GM19025 (cell line): ENCODE data around the gene SPRED2.

Experiments used
- ATAC-seq: cut with Tn5 transposase; IDR thresholded peaks from one replicate; pipeline ENCODE4 v1.9.1; 2021; ENCODE audit warnings: mild to moderate bottlenecking, low read depth, moderate library complexity; ENCODE audit not compliant: unreplicated experiment

The SPRED2 gene

DNA sequence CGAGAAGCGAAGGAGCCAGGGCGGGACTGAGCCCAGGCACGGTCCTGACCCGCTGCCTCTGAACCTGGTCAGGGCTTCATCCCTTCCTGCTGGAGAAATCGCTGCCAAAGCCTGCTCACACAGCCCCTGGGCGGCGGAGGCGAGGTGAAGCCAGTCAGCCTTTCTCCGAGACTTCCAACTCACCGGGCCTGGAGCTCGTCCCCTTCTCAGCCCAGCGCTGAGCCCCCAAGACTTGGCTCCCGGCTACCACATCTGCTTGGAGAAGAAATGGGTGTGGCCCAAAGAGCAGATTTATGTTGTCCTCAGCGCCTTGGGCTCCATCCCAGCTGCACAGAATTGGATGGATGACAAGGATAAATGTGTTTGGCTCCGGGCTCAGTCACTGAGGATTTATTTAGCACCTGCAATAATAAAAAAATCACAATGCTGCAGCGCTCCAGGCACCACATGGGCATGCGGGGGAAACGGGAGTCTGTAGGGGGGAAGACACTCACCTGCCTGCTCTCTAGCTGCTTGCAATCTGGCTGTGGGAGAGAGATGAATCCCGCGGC lies 139.9 kb downstream of the SPRED2 start:
- no peak for ATAC-seq

DNA sequence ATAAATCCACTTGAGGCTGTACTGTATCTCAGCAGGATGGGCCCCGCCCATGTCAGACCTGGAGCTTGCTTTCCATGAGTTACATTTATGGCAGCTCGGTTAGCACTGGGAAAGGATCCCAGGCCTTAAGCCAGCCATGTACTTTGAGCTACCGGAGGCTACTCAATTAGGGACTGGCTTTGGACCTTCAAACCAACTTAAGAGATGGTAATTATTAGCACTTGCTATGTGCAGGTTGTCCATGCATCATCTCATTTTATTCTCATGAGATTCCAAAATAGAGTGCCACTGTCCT lies 140.3 kb downstream of the SPRED2 start:
- ATAC-seq = no peak

DNA sequence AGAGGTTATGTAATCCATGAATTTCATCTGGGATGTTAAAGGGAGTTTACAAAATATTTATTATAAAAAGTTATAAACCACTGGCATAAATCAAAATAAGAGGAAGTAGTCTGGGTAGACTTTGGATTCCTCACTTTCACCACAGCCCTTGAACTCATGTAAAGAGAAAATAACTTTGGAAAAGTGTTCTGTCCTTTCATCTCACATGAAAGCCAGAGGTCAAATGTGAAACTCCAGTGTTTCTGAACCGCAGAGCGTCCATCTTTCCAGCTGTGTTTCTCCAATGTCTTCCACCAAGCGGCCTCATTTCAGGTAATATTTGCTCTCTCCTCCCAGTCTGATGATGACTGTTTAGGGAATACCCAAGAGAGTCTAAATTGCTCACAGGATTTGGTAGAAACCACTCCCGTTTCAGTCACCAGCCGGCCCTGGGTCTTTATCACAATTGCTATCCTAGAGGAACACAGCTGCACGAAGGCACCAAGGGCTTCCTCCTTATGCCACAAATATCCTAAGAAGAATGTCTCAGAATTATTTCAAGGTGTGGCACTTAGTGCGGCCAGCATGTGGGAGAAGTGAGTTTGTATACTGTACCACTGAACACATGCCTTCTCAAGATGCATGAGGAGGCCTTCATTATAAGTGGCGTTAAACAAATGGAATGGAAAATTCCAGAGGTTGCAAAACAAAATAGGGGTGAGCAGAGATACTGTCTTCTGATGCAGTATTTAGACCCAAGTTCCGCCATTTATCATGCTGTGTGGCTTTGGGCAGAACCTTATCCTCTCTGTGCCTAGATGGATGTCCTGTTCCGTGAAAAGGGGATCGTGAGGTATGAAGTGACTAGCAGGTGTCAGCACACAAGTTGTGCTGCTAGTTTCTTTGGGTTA lies 140.9 kb downstream of the SPRED2 start:
- no peak for ATAC-seq

DNA sequence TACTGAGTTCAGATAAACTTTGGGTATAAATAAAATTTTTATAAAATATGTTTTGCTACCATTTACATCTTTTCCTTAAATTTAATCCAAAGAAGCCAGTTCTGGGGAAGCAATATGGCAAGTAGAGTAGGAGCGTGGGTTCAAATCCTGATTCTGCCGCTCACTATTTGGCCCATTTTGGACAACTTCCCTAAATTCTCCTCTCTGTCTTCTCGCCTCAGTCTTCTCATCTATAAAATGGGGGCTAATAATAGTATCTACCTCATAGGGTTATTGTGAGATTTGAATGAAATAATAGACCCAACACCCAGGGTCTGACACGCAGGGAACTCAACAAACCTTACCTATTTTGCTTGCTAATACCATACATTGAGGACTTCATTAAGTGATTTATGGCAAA lies 145.0 kb downstream of the SPRED2 start:
- no peak for ATAC-seq

DNA sequence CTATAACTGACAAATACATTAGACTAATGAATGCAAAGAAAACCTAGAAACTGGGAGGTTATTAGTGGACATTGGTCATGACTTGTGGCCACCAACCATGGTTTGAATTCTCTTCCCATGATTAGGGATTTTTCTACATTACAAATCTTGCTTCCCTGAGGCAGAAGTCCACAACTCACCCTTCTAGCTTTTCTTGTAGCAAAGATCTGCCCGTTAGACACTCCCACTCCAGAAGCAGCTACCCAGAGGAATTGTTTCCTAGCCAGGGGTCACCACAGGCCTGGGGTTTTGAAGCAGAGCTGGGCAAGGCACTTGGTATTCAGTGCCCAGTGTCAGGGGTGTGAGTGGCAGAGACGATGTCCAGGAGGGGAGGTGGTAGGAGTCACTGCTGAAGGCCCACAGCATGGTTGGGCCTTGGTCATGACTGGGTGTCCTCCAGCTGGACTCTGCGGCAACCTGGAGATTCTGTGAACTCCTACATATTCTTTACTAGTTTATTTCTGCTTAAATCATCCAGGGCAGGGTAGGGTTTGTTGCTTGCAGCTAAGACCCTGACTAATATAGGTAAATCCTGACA lies 149.8 kb downstream of the SPRED2 start:
- ATAC-seq = no peak

DNA sequence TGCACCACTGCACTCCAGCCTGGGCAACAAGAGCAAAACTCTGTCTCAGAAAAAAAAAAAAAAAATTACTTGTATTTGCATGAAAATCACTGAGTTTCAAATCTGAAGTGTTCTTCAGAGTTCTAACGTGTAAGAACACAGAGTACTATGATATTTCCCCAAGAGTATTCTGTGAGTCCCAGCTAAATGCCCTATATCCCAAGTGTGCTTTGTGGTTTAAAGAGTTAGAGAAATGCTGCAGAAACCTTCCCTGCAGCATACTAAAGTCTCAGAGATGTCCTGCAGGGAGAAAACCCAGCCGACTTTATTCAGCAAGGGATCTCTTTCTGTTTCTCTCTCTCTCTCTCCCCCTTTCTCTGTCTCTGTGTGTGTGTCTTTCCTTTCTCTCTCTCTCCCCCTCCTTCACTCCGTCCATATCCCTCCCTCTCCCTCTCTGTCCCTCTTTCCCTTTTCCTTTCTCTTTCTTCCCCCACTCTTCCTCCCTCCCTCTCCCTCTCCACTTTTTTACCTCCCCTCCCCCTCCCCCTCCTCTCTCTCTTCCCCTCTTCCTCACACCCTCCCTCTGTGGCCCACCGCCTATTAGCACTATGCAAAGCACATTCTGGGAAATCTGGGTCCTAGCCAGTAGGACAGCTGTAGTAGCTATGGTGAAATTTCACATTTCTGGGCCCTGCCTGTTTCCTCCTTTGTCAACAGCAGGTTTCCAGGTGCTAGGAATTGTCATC lies 150.6 kb downstream of the SPRED2 start:
- no peak for ATAC-seq

DNA sequence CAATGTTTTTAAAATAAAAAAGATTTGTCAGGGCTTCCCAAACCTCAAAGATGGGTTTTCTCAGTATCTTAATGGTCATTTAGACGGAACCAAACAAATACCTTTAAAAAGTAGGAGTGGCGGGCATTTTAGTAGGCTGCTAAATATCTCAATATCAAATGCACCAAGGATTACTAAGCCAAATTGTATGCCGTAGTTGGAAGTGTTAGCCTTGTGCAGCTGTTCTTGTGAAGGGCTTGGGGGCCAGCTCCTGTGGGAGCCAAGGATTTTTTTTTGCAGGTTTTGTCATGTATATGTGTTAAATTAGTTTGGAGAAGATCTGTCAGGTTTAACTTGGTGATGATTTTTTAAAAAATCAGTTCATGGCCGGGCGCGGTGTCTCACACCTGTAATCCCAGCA lies 152.6 kb downstream of the SPRED2 start:
- ATAC-seq = no peak

DNA sequence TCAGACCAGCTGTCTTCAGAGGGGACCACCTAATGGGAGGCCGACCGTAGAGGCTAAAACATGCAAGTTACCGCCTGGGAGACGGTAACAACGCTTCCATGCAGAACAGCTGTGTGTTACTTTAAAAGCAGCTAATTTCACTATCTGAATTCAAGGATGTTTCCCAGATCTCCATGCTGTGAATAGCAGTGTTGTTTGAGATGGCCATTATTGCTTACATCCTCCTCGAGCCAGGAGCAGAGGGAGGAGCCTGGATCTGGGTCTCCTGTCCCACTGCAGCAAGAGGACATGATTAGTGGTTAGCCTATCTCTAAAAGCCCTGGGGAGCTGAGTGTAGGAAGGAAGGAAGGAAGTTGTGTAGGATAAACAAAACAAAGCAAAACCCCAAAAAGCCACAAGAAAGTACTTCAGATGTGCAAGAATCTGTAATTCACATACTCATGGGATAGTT lies 153.8 kb downstream of the SPRED2 start:
- no peak for ATAC-seq

DNA sequence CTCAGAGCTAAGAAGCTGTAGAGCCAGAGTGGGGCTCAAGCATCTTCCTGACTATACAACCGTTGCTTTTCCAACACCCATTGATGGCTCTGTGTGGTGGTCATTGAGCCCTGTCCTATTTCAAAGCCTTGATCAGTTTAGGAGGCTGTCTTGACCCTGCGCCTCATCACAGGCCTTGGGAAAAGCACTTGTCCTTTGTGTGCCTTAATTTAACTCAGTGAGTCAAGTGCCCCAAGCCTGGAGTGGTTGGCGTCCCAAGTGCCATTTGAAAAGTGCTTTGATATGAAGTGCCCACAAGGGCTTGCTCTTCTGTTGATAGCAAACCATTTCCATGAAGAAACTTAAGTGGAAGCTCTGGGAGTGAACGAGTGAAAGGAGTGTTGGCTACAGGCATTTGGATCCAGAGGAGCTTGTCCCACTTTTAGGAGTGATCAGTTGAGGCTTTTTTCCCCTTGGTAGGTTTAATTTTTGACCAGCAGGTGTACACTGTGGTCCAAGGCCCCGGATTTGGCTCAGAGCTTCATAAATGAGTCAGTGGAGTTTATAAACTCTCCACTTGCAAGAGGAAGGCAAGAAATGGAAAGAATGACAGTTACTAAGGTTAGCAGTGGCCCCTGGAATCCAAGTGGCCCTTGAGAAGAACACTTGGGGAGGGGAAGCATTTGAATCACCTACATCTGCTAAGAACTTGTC lies 154.5 kb downstream of the SPRED2 start:
- no peak for ATAC-seq

DNA sequence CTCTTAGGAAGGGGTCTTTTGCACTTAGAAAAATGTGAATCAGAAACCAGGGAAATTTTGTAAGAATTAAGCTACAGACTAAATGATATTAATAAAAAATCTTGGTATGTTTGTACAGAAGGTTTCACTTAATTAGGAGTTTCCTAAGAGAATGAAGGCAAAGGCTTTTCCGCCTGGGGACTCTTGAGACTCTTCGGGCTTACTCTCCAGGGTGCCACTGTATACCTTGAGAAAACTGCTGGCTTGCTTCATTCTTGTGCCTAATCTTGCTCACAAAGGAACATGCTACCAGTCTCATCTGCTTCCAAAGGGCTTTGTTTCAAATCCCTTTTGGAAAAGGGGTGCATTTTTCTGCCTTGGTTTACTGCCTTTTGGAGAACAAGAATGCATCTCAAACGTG lies 155.3 kb downstream of the SPRED2 start:
- ATAC-seq = no peak

DNA sequence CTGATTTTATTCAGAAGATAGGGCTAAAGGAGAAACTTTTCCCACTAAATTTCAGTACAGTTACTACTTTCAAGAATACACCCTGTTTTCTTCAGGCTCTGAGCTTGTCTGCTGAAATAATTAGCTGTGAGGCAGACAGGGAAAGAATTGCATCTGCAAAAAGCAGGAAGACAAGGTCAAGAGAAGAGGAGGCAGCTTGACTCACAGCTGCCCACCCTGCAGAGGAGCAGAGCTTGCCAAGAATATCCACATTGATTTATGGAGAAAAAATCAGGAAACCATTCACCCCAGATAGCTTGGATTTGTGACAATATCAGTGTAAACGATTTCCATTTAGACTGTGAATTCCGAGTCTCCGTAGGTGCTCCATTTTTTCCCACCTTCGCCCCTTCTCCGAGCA lies 155.8 kb downstream of the SPRED2 start:
- no peak for ATAC-seq

DNA sequence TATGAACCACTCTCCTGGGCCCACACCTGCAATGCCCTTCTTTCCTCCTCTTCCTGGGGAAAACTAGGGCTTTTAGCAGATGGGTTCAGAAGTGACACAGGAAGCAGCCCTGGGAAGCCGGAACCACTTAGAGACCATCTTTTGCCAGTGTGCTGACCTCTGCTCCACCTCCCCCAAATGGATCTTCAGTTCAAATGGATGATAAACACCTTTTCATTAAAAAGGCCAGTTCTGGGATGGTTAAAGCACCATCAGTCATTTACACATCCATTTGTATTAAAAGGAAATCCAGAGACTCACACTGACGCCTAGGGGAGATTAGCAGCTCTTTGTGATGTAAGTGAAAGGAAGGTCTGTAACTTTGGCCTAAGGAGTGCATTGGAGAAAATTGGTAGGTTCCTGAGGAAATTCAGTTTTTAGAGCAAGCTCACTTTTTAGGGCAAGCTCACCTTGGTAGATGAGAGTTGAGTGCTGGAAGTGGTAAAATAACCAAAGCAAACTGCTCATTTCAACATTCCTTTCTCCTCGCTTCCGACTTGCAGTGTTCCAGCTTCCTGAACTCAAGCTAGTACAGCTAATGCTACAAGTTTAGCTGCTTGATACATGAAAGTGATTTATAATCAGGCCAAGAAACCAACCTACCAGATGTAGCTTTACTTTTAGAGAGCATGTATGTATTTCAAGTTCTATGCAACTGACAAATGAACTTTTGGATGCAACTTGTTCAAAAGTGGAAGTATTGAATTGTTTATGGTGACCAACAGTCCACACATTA lies 157.1 kb downstream of the SPRED2 start:
- ATAC-seq = no peak

DNA sequence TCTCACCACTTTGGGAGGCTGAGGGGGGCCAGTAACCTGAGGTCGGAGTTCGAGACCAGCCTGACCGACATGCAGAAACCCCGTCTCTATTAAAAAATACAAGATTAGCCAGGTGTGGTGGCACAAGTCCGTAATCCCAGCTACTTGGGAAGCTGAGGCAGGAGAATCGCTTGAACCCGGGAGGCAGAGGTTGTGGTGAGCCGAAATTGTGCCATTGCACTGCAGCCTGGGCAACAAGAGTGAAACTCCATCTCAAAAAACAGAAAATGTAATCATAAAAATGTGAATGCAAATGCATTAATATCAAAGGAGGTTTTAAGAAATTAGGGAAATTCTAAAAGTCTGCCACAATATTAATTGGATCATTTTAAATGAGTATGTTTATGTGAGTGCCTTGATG lies 159.1 kb downstream of the SPRED2 start:
- no peak for ATAC-seq

DNA sequence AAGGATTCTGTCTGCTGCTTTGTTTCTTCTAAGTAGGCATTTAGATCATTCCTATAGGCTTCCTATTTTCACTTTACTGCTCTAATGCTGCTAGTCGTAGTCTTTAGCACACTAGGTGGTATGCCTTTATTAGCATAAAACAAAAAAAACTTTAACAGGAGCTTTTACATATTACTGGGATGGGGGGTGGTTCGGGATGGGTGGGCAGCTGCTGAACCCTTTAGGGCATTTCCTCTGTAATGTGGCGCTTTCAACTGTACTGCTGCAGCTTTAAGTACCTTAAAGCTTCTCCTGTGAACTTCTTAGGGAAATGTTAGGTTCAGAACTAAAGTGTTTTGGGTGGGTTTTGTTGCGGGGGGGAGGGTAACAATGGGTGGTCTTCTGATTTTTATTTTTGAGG lies 163.4 kb downstream of the SPRED2 start:
- ATAC-seq = no peak

DNA sequence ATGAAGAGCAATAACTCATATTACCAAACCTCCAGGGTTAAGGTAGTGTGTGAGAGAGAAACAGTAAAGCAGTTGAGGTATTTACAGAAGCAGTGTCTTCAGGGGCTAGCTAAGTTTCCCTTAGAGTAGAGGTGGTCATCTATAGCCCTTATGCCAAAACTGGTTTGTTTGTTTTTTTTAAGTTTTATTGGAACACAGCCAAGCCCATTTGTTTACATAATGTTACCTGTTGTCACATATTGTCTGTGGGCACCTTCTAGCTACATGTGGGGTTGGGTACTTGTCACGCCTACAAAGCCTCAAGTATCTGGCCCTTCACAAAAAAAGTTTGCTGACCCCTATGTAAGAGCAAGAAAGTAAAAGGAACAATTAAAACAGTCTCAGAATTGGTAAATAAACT lies 165.4 kb downstream of the SPRED2 start:
- ATAC-seq = no peak

DNA sequence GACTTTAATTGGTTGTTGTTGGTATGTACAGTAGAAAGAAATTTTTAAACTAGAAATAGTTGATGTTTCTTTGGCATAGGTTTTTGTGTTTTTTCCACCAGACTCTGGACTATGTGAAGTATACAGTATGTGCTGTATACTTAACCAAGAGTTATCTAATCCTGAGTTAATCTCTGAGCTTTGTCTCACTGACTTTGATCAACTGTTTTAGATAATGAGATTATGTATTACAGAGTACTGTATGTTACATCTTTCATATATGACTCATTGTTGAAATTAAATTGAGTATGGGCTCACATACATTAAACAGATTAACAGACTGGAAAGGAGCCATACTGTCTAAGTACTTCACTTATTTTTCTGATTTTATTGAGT lies 166.7 kb downstream of the SPRED2 start:
- ATAC-seq = no peak

DNA sequence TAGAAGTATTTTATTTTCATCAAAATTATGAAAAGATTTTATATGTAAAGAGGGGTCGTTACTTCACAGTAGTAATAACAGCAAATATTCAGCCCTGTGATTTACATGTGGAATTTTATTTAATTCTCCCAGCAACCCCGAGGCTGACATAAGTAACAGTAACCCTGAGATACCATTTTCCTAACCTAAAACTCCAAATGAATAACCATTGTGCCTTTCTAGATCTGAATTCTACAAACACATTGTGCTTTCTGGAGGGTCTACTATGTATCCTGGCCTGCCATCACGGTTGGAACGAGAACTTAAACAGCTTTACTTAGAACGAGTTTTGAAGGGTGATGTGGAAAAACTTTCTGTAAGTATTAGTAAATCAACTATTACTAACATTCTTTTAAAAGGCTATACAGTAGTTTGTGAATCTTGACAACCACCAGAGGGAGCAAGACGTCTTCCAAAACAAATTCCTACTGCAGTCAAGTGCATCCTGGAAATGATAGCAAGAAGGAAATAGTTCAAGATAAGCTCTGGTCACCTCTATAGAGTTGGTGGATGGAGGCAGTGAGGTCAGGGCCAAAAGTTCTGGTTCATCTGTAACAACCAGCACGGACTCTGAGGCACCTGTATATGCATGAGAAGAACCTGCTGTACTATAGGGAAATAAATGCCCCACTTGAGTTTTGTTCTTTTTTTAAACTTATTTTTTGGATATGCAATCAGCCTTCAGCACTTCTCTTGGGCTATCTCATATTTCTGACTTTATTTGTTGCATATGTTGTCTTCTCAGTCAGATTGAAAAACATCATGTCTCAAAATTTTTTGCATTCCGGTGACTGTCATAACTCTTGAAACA lies 167.4 kb downstream of the SPRED2 start:
- ATAC-seq = no peak

DNA sequence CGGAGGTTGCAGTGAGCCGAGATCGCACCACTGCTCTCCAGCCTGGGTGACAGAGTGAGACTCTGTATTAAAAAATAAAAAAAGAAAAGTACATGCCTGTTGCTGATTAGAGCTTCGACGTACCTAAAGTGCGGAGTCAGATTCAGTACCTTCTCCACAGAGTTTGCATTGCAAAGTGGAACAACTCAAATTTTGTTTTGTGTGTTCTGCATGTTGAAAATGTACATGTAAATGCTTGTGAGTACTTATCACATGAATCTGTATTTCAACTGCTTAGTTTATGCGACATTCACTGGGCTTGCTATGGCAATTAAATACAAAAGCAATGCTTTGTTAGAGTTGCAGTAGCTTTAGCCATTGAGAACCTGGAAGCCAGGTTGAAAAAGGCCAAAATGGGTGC lies 168.4 kb downstream of the SPRED2 start:
- no peak for ATAC-seq

DNA sequence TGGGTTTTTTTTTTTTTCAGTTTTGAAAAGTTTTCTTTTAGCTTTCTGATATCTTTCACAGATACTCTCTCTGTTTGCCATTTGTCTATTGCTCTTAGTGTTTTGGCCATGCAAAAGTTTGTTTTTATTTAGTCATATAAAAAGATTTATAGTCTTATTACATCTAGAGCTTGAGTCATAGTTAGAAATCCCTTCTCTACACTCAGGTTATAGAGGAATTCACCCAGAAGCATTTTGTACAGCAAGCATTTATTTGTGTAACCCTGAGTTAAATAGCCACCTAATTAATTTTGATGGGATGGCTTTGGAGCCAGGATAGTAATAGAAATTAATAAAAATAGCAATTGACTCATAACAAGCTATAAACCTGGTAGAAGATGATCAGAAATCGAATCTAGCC lies 169.1 kb downstream of the SPRED2 start:
- no peak for ATAC-seq
